LHCN-M2 (cell line): ENCODE data around the gene ARHGAP10. TPM values are rescaled to one million over a fixed set of nuclear protein-coding genes. Genes with fewer than 3 reads are reported as not detected.
A peak's percentile ranks its signal among the peaks of the same experiment; 100 is the strongest.
"Not testable (repeated sequence)": the region's sequence is repeated elsewhere in the genome, so short reads cannot be mapped to it uniquely, and the experiment has no call there.

Source experiments
- DNase-seq: peaks from one replicate; pipeline ENCODE4 v3.0.0-alpha.2; 2012; ENCODE audit warnings: low read depth
- total RNA-seq: library from RNA; depleted of rRNA; stranded (reverse); fragments of >200 nt; gene quantifications from 2 replicates; pipeline ENCODE4 v1.2.3, GENCODE V29; 2014

The ARHGAP10 gene
- total RNA-seq, 1 experiment from 2014 or later = 28.9 TPM

GRCh38 chr4:148061141-148061481 is 329.2 kb downstream of the ARHGAP10 start:
- DNase-seq = no peak

GRCh38 chr4:148061795-148062194 is 329.9 kb downstream of the ARHGAP10 start:
- DNase-seq = no peak

- DNase-seq = peak; percentile 26
Measured at GRCh38 chr4:148062301-148062950, 330.5 kb downstream of the ARHGAP10 start.

GRCh38 chr4:148064451-148064850 is 332.6 kb downstream of the ARHGAP10 start:
- DNase-seq = no peak

- DNase-seq = peak; percentile 23
Measured at GRCh38 chr4:148065075-148065474, 333.2 kb downstream of the ARHGAP10 start.

GRCh38 chr4:148067301-148067916 is 335.5 kb downstream of the ARHGAP10 start:
- no peak for DNase-seq

GRCh38 chr4:148068065-148068911 is 336.4 kb downstream of the ARHGAP10 start:
- DNase-seq = no peak

GRCh38 chr4:148069086-148069894 is 337.4 kb downstream of the ARHGAP10 start:
- no peak for DNase-seq

- DNase-seq = no peak
Measured at GRCh38 chr4:148069895-148070178, 337.9 kb downstream of the ARHGAP10 start.

- no peak for DNase-seq
Measured at GRCh38 chr4:148071009-148071408, 339.1 kb downstream of the ARHGAP10 start.

GRCh38 chr4:148072789-148073188 is 340.9 kb downstream of the ARHGAP10 start:
- DNase-seq = no peak

GRCh38 chr4:148073349-148073748 is 341.5 kb downstream of the ARHGAP10 start:
- no peak for DNase-seq

GRCh38 chr4:148074462-148074861 is 342.6 kb downstream of the ARHGAP10 start:
- no peak for DNase-seq

- DNase-seq = no peak
Measured at GRCh38 chr4:148075438-148075837, 343.6 kb downstream of the ARHGAP10 start.

- DNase-seq = peak; percentile 75
Measured at GRCh38 chr4:148076964-148077363, 345.1 kb downstream of the ARHGAP10 start.

- no peak for DNase-seq
Measured at GRCh38 chr4:148077581-148077980, 345.7 kb downstream of the ARHGAP10 start.

GRCh38 chr4:148078061-148078460 is 346.2 kb downstream of the ARHGAP10 start:
- DNase-seq = no peak

- DNase-seq = no peak
Measured at GRCh38 chr4:148079961-148080360, 348.1 kb downstream of the ARHGAP10 start.

- DNase-seq = no peak
Measured at GRCh38 chr4:148081267-148081666, 349.4 kb downstream of the ARHGAP10 start.

- DNase-seq = no peak
Measured at GRCh38 chr4:148081745-148082144, 349.9 kb downstream of the ARHGAP10 start.

- not testable (repeated sequence) for DNase-seq
Measured at GRCh38 chr4:148083073-148083472, 351.2 kb downstream of the ARHGAP10 start.

- no peak for DNase-seq
Measured at GRCh38 chr4:148089624-148090023, 357.7 kb downstream of the ARHGAP10 start.
